Adipose tissue (tissue), 3 donors: Measurements from ENCODE around the gene XRCC4. TPM values are rescaled to one million over a fixed set of nuclear protein-coding genes. Genes with fewer than 3 reads are reported as not detected.

Experiments
- H3K27ac ChIP-seq: one replicate; pipeline ENCODE4 v1.5.1; 2013; ENCODE audit warnings: low read depth, low read length
- WGBS, 3 donors: extraction: QIAGEN DNeasy Blood & Tissue Kit; methylation state at CpG; one replicate each; pipeline ENCODE4 v1.1.7; 2013; 5-methylcytosine and 5-hydroxymethylcytosine counted together
- polyA plus RNA-seq, 3 donors: library from polyadenylated mRNA; stranded (reverse); fragments of 200-250 nt; gene quantifications; one replicate each; pipeline ENCODE4 v1.2.3, GENCODE V29; 2013
- donor health status: healthy with polysubstance abuse.
- donor health status: Bipolar disorder and iron deficiency.
- donor health status: healthy.

Gene XRCC4
- polyA plus RNA-seq, 3 donors, result 2.7 to 6.9 (median 5.5) TPM

- 90 to 96% (median 92%) methylated on average over 2 of the region's 2 CpGs for WGBS, 3 donors
- no peak overlapping the region for H3K27ac ChIP-seq
Observed at GRCh38 chr5:83299353-83299752, 222.0 kb downstream of the XRCC4 start.

GRCh38 chr5:83306572-83307241 is 229.4 kb downstream of the XRCC4 start:
- 13 to 51% (median 21%) methylated on average over 3 of the region's 3 CpGs for WGBS, 3 donors

GRCh38 chr5:83312663-83313062 is 235.3 kb downstream of the XRCC4 start:
- 46 to 97% (median 58%) methylated on average over 2 of the region's 2 CpGs for WGBS, 3 donors
- no peak overlapping the region for H3K27ac ChIP-seq

More at GRCh38 chr5:83306572-83307241, 229.4 kb downstream of the XRCC4 start:
- H3K27ac ChIP-seq, result no peak overlapping the region

- H3K27ac ChIP-seq, result no peak overlapping the region
- 66 to 74% (median 69%) methylated on average over 2 of the region's 2 CpGs for WGBS, 3 donors
Observed at GRCh38 chr5:83313436-83313835, 236.1 kb downstream of the XRCC4 start.

GRCh38 chr5:83321483-83322055 is 244.2 kb downstream of the XRCC4 start:
- no peak overlapping the region for H3K27ac ChIP-seq

- 97 to 99% (median 98%) methylated on average over 5 of the region's 5 CpGs for WGBS, 3 donors
- H3K27ac ChIP-seq, result no peak overlapping the region
Observed at GRCh38 chr5:83322273-83322924, 245.1 kb downstream of the XRCC4 start.

GRCh38 chr5:83323557-83324180 is 246.3 kb downstream of the XRCC4 start:
- H3K27ac ChIP-seq, result no peak overlapping the region

GRCh38 chr5:83331842-83332241 is 254.5 kb downstream of the XRCC4 start:
- no peak overlapping the region for H3K27ac ChIP-seq
- 83 to 84% (median 83%) methylated on average over 2 of the region's 2 CpGs for WGBS, 3 donors

- WGBS, 3 donors, result 76 to 91% (median 88%) methylated on average over 4 of the region's 4 CpGs
- no peak overlapping the region for H3K27ac ChIP-seq
Observed at GRCh38 chr5:83337453-83338035, 260.2 kb downstream of the XRCC4 start.

- 79 to 83% (median 79%) methylated on average over 2 of the region's 2 CpGs for whole genome bisulfite sequencing, 3 donors
- H3K27ac ChIP-seq, result no peak overlapping the region
Observed at GRCh38 chr5:83340511-83340918, 263.2 kb downstream of the XRCC4 start.

GRCh38 chr5:83341815-83342334 is 264.5 kb downstream of the XRCC4 start:
- no peak overlapping the region for H3K27ac ChIP-seq
- 43 to 91% (median 89%) methylated on average over 3 of the region's 3 CpGs for WGBS, 3 donors

GRCh38 chr5:83342465-83342864 is 265.1 kb downstream of the XRCC4 start:
- H3K27ac ChIP-seq, result no peak overlapping the region
- 61 to 90% (median 68%) methylated on average over 2 of the region's 2 CpGs for WGBS, 3 donors

GRCh38 chr5:83343299-83343698 is 266.0 kb downstream of the XRCC4 start:
- 56 to 64% (median 61%) methylated on average over 2 of the region's 2 CpGs for WGBS, 3 donors
- no peak overlapping the region for H3K27ac ChIP-seq

GRCh38 chr5:83345423-83345822 is 268.1 kb downstream of the XRCC4 start:
- 94 to 97% (median 95%) methylated on average over 6 of the region's 6 CpGs for WGBS, 3 donors
- no peak overlapping the region for H3K27ac ChIP-seq

- 97 to 100% (median 98%) methylated on average over 2 of the region's 2 CpGs for WGBS, 3 donors
- H3K27ac ChIP-seq, result no peak overlapping the region
Observed at GRCh38 chr5:83348281-83348780, 271.0 kb downstream of the XRCC4 start.

- 87 to 92% (median 91%) methylated on average over 3 of the region's 3 CpGs for WGBS, 3 donors
Observed at GRCh38 chr5:83353231-83353630, 275.9 kb downstream of the XRCC4 start.

GRCh38 chr5:83353774-83354173 is 276.4 kb downstream of the XRCC4 start:
- WGBS, 3 donors, result 87 to 97% (median 89%) methylated on average over 1 of the region's 1 CpG
- H3K27ac ChIP-seq, result no peak overlapping the region

More at GRCh38 chr5:83353231-83353630, 275.9 kb downstream of the XRCC4 start:
- H3K27ac ChIP-seq, result no peak overlapping the region

- WGBS, 3 donors, result 46 to 58% (median 57%) methylated on average over 2 of the region's 2 CpGs
- no peak overlapping the region for H3K27ac ChIP-seq
Observed at GRCh38 chr5:83354958-83355357, 277.6 kb downstream of the XRCC4 start.
